MCF 10A (cell line): ENCODE results near the gene MYL3. TPM values are rescaled to one million over a fixed set of nuclear protein-coding genes. Genes with fewer than 3 reads are reported as not detected.
A peak's percentile ranks its signal among the peaks of the same experiment; 100 is the strongest.
"Not testable (repeated sequence)": the region's sequence is repeated elsewhere in the genome, so short reads cannot be mapped to it uniquely, and the experiment has no call there.

Source experiments
- Bru-seq: library from RNA; stranded (reverse); fragments of 400-500 nt; gene quantifications from one replicate; lab custom pipeline; 2021; lab: Mats Ljungman, UMichigan
- BruChase-seq, 2 experiments: library from RNA; stranded (reverse); fragments of 400-500 nt; gene quantifications; one replicate each; lab custom pipeline; 2021; lab: Mats Ljungman, UMichigan
- BruUV-seq: library from RNA; stranded (reverse); fragments of 400-500 nt; replicated peaks from 2 replicates; lab custom pipeline; 2021; lab: Mats Ljungman, UMichigan
- CTCF ChIA-PET: fragments of 300-600 bp; sonication (Branson Sonifier 250); formaldehyde crosslinking; extraction: SDS; loops from one replicate; lab custom pipeline; 2021; ENCODE audit warnings: antibody characterized with exemption, inconsistent platforms; lab: Yijun Ruan, JAX
- POLR2A ChIA-PET: fragments of 300-600, 350-650 bp; sonication (Branson Sonifier 250); formaldehyde crosslinking; extraction: SDS; loops from one replicate; lab custom pipeline; 2020; ENCODE audit warnings: antibody characterized with exemption, inconsistent platforms; lab: Yijun Ruan, JAX
- DNase-seq: peaks from one replicate; pipeline ENCODE4 v3.0.0-alpha.2; 2018; ENCODE audit not compliant: unreplicated experiment
- H3K27ac Mint-ChIP-seq: one replicate; pipeline ENCODE4 v1.8.0; 2022; ENCODE audit warnings: mild to moderate bottlenecking, low read depth, mixed read lengths; ENCODE audit not compliant: unreplicated experiment
- H3K27me3 Mint-ChIP-seq: one replicate; pipeline ENCODE4 v1.8.0; 2022; ENCODE audit warnings: mixed read lengths; ENCODE audit not compliant: insufficient read depth, unreplicated experiment
- H3K36me3 Mint-ChIP-seq: one replicate; pipeline ENCODE4 v1.8.0; 2022; ENCODE audit warnings: mild to moderate bottlenecking, moderate library complexity, mixed read lengths; ENCODE audit not compliant: insufficient read depth, unreplicated experiment
- H3K4me1 Mint-ChIP-seq: one replicate; pipeline ENCODE4 v1.8.0; 2022; ENCODE audit warnings: mixed read lengths; ENCODE audit not compliant: insufficient read depth, unreplicated experiment
- H3K4me3 Mint-ChIP-seq: one replicate; pipeline ENCODE4 v1.8.0; 2022; ENCODE audit warnings: mild to moderate bottlenecking, moderate library complexity, mixed read lengths; ENCODE audit not compliant: unreplicated experiment
- H3K9me3 Mint-ChIP-seq: one replicate; pipeline ENCODE4 v1.8.0; 2022; ENCODE audit warnings: mixed read lengths; ENCODE audit not compliant: unreplicated experiment
- intact Hi-C: fragments of 100-400 bp; cut with micrococcal nuclease; formaldehyde crosslinking; loops from 2 replicates; pipeline ENCODE4 v1.14.1; 2022
- long read RNA-seq: library from polyadenylated mRNA; stranded (forward); transcript quantifications from one replicate; pipeline ENCODE4 v2.0.0, GENCODE V29; 2022
- total RNA-seq: library from RNA; stranded (reverse); gene quantifications from 2 replicates; pipeline ENCODE4 v1.2.3, GENCODE V29; 2022
- TF ChIP-seq, protein P1 (sequence below): fragments of 200-600 bp; IDR thresholded peaks from one replicate; pipeline ENCODE4 v1.8.0; 2022; ENCODE audit warnings: antibody characterized with exemption, mild to moderate bottlenecking; ENCODE audit not compliant: unreplicated experiment

Gene MYL3
- total RNA-seq: not detected in 2 replicates
- not detected for Bru-seq, nascent RNA
- percentile 15 among the genes with signal in this experiment for BruChase-seq, experiment 1, labeled RNA remaining after a 6-hour chase
- not detected for BruChase-seq, experiment 2, labeled RNA remaining after a 2-hour chase
- long read RNA-seq: 0 reads

DNA sequence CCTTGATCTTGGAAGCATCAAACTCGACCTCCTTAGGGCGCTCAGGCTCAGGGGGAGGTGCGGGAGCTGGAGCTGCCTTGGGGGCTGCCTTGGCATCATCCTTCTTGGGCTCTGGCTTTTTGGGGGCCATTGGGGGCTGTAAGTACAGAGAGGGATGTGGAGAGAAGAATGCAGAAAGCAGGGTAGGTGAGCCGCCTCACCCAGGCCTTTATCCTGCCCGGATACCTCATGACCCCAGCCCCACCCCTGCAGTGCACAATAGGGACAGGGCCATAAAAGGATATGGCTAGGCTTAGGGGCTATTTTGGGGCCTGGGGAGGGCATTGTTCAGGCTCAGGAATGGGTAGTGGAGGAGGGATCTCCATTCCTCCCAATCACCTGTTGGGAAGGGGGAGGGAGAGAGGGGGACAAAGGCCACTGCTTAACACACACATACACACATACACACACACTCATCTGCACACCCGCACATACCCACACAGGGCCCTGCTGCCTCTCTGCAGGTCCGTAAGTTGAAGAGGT lies at the start of gene MYL3:
TSS of gene MYL3 (minus strand) at position 184 of the 522 bp plus-strand sequence. CDS start at position 130, 54 bp downstream.
- peaks cover 6% of the 10 kb centered on the region for H3K27me3 Mint-ChIP-seq
- peaks cover 11% of the 10 kb centered on the region for H3K4me1 Mint-ChIP-seq
- H3K27ac Mint-ChIP-seq: no peak within 1 kb of the TSS
- no TSS peak for BruUV-seq
- TF ChIP-seq, protein P1, sequence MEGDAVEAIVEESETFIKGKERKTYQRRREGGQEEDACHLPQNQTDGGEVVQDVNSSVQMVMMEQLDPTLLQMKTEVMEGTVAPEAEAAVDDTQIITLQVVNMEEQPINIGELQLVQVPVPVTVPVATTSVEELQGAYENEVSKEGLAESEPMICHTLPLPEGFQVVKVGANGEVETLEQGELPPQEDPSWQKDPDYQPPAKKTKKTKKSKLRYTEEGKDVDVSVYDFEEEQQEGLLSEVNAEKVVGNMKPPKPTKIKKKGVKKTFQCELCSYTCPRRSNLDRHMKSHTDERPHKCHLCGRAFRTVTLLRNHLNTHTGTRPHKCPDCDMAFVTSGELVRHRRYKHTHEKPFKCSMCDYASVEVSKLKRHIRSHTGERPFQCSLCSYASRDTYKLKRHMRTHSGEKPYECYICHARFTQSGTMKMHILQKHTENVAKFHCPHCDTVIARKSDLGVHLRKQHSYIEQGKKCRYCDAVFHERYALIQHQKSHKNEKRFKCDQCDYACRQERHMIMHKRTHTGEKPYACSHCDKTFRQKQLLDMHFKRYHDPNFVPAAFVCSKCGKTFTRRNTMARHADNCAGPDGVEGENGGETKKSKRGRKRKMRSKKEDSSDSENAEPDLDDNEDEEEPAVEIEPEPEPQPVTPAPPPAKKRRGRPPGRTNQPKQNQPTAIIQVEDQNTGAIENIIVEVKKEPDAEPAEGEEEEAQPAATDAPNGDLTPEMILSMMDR: no peak
- POLR2A ChIA-PET: interaction anchor here (1.0 kb wide), 1 partner anchor 50 kb away, joined by 3 read pairs; no protein-coding TSS in a partner anchor
- CTCF ChIA-PET: interaction anchor here (0.8 kb wide), 1 partner anchor 38 kb away, joined by 7 read pairs; no protein-coding TSS in a partner anchor
- no peaks in the 10 kb centered on the region for H3K36me3 Mint-ChIP-seq
- DNase-seq: no peak
- intact Hi-C loops: no loop called here
- no peaks in the 10 kb centered on the region for H3K9me3 Mint-ChIP-seq
- H3K4me3 Mint-ChIP-seq: no peak within 1 kb of the TSS

DNA sequence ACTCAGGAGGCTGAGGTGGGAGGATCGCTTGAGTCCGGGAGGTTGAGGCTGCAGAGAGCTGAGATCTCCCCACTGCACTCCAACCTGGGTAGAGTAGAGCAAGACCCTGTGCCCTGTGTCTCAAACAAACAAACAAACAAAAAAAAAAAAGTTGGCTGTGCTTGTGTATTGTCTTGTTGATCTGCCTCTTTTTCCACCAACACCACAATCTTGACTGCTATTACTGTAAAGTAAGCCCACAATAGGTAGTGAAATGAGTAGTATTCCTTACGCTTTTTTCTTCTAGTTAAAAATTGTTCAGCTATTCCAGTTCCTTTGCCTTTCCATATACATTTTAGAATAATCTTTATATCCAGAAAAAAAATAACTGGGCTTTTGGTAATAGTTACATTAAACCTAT lies 49.7 kb upstream of the MYL3 start:
- H3K9me3 Mint-ChIP-seq: no peaks in the 10 kb centered on the region
- H3K36me3 Mint-ChIP-seq: peaks cover 32% of the 10 kb centered on the region
- TF ChIP-seq, protein P1: no peak
- no peak for DNase-seq
- BruUV-seq: no TSS peak
- H3K27me3 Mint-ChIP-seq: no peaks in the 10 kb centered on the region
- H3K27ac Mint-ChIP-seq: no peak overlapping the region
- intact Hi-C loops: loop anchor here (2.0 to 10.0 kb wide), 4 partner anchors 64 to 412 kb away; partner anchors contain the start of genes CCDC12 and SETD2
- ChIA-PET POLR2A (interaction anchor here (0.7 to 1.8 kb wide), 6 partner anchors 21 to 426 kb away, joined by 3 to 19 read pairs (median 3); partner anchors contain the start of genes CCDC12, MYL3 and NBEAL2), CTCF (interaction anchor here (0.6 to 1.8 kb wide), 9 partner anchors 10 to 288 kb away, joined by 3 to 9 read pairs (median 4); no protein-coding TSS in a partner anchor)
- peaks cover 13% of the 10 kb centered on the region for H3K4me1 Mint-ChIP-seq
- no peak overlapping the region for H3K4me3 Mint-ChIP-seq

DNA sequence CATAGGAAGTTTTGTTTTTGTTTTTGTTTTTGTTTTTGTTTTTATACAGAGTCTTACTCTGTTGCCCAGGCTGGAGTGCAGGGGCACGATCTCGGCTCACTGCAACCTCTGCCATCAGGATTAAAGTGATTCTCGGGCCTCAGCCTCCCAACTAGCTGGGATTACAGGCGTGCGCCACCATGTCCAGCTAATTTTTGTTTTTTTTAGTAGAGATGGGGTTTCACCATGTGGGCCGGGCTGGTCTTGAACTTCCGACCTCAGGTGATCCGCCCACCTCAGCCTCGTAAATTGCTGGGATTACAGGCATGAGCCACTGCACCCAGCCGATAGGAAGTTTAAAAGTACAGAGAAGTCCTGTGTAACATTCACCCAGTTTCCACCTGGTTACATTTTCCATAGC lies 47.7 kb upstream of the MYL3 start:
- CTCF ChIA-PET: interaction anchor here (0.6 to 1.3 kb wide), 3 partner anchors 205 to 208 kb away, joined by 3 to 6 read pairs (median 4); no protein-coding TSS in a partner anchor
- H3K9me3 Mint-ChIP-seq, H3K27ac Mint-ChIP-seq, DNase-seq, POLR2A ChIA-PET, BruUV-seq, H3K4me3 Mint-ChIP-seq, H3K27me3 Mint-ChIP-seq: not testable (repeated sequence)
- Mint-ChIP-seq H3K36me3 (peaks cover 17% of the 10 kb centered on the region), H3K4me1 (peaks cover 13% of the 10 kb centered on the region)
- intact Hi-C loops: loop anchor here (5.0 to 10.0 kb wide), 2 partner anchors 251 to 414 kb away; partner anchors contain the start of gene SETD2

DNA sequence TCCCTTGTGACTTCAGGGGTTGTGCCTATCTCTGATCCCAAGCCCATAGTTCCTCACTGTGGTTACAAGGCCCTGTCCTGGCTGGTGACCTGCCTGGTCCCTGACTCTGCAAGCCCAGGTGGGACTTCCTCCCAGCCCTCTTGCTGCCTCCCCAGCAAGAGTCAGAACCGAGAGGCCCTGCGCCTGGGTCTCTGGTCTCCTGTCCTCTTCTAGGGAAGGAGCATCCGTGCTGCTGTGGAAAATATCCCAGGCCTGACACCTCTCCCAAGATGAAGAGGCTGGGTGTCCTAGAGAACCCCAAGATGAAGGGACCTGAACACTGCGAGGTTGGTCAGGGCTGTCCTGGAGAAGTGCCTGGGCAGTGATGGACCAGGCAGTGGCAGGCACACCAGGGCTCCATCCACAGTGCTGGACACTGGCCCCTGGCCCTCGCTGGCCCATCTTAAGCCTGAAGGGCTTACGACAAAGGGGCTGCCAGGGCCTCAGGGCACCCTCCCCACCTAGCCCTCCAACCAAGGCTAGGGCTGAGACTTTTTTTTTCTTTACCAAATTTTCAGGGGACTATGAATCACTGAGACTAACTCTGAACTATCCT lies 47.0 kb upstream of the MYL3 start:
- DNase-seq: no peak
- peaks cover 13% of the 10 kb centered on the region for H3K4me1 Mint-ChIP-seq
- intact Hi-C loops: loop anchor here (5.0 to 10.0 kb wide), 2 partner anchors 252 to 415 kb away; partner anchors contain the start of gene SETD2
- peaks cover 11% of the 10 kb centered on the region for H3K36me3 Mint-ChIP-seq
- TF ChIP-seq, protein P1: no peak
- H3K4me3 Mint-ChIP-seq: no peak overlapping the region
- ChIA-PET POLR2A (interaction anchor here (1.0 kb wide), 1 partner anchor 10 kb away, joined by 4 read pairs; no protein-coding TSS in a partner anchor), CTCF (interaction anchor here (0.6 to 2.6 kb wide), 18 partner anchors 10 to 448 kb away, joined by 3 to 19 read pairs (median 6); partner anchors contain the start of gene PTH1R)
- H3K27ac Mint-ChIP-seq: no peak overlapping the region
- H3K27me3 Mint-ChIP-seq: no peaks in the 10 kb centered on the region
- no TSS peak for BruUV-seq
- H3K9me3 Mint-ChIP-seq: no peaks in the 10 kb centered on the region
